Neutrophil (primary cell): ENCODE data around the gene MSRB1.

ENCODE experiments used
- H3K27ac ChIP-seq: fragments of 200-600 bp; sonication (generic); 2 replicates; pipeline ENCODE4 v1.5.1; 2016; ENCODE audit warnings: mild to moderate bottlenecking, moderate library complexity
- H3K27me3 ChIP-seq: fragments of 200-600 bp; sonication (generic); 2 replicates; pipeline ENCODE4 v1.6.0; 2016; ENCODE audit warnings: mild to moderate bottlenecking
- H3K36me3 ChIP-seq: fragments of 200-600 bp; sonication (generic); 2 replicates; pipeline ENCODE4 v1.5.1; 2017
- H3K4me1 ChIP-seq, 2 experiments: fragments of 200-600 bp in 1 of 2; sonication (generic) in 1 of 2; 1 replicate in 1 of 2; 2 replicates in 1 of 2; pipeline versions ENCODE4 v1.5.1 to v1.6.1; 2013 to 2016; ENCODE audit warnings: low read depth in 1 of 2, low read length in 1 of 2, mild to moderate bottlenecking in 1 of 2, moderate library complexity in 1 of 2; ENCODE audit not compliant: control insufficient read depth in 1 of 2, insufficient read depth in 1 of 2
- H3K4me3 ChIP-seq, 2 experiments: fragments of 200-600 bp in 1 of 2; sonication (generic) in 1 of 2; 1 replicate in 1 of 2; 2 replicates in 1 of 2; pipeline ENCODE4 v1.5.1; 2013 to 2016; ENCODE audit warnings: low read depth in 1 of 2, low read length in 1 of 2, mild to moderate bottlenecking in 1 of 2, moderate library complexity in 1 of 2
- H3K9me3 ChIP-seq: fragments of 200-600 bp; sonication (generic); 2 replicates; pipeline ENCODE4 v1.5.1; 2016
- CTCF ChIP-seq: fragments of 200-600 bp; sonication (generic); IDR thresholded peaks from 2 replicates; pipeline ENCODE4 v1.5.1; 2016; ENCODE audit warnings: antibody characterized with exemption

Gene MSRB1

GRCh38 chr16:1918351-1919326, 24.4 kb downstream of the MSRB1 start, which contains the start of gene HS3ST6:
HS3ST6 (minus strand) TSS chr16:1918415; CDS start chr16:1918323, 92 bp downstream.
- Histone ChIP-seq H3K4me1 (no peaks in the 10 kb centered on the region), H3K27ac (no peak within 1 kb of the TSS), H3K27me3 (peaks cover 100% of the 10 kb centered on the region), H3K9me3 (no peaks in the 10 kb centered on the region), H3K4me3 (no peak within 1 kb of the TSS), H3K36me3 (no peaks in the 10 kb centered on the region)
- no peak for TF ChIP-seq CTCF

GRCh38 chr16:1917665-1918350, 25.2 kb downstream of the MSRB1 start:
- Histone ChIP-seq H3K27me3 (peaks cover 99% of the 10 kb centered on the region), H3K9me3 (no peaks in the 10 kb centered on the region), H3K36me3 (no peaks in the 10 kb centered on the region), H3K4me1 (no peaks in the 10 kb centered on the region), H3K27ac (no peak overlapping the region), H3K4me3 (no peak overlapping the region)
- no peak for TF ChIP-seq CTCF

- no peak overlapping the region for H3K4me3 ChIP-seq
- peaks cover 92% of the 10 kb centered on the region for H3K27me3 ChIP-seq
- H3K36me3 ChIP-seq, result no peaks in the 10 kb centered on the region
- no peak overlapping the region for H3K27ac ChIP-seq
- H3K4me1 ChIP-seq, result no peaks in the 10 kb centered on the region
- no peaks in the 10 kb centered on the region for H3K9me3 ChIP-seq
- TF ChIP-seq CTCF, result no peak
Measured at GRCh38 chr16:1917056-1917664, 25.8 kb downstream of the MSRB1 start.

- Histone ChIP-seq H3K9me3 (no peaks in the 10 kb centered on the region), H3K27me3 (peaks cover 87% of the 10 kb centered on the region), H3K4me3 (no peak overlapping the region), H3K36me3 (no peaks in the 10 kb centered on the region), H3K4me1 (no peaks in the 10 kb centered on the region), H3K27ac (no peak overlapping the region)
- TF ChIP-seq CTCF, result no peak
Measured at GRCh38 chr16:1916640-1916990, 26.4 kb downstream of the MSRB1 start.

GRCh38 chr16:1915732-1916639, 27.0 kb downstream of the MSRB1 start:
- Histone ChIP-seq H3K9me3 (no peaks in the 10 kb centered on the region), H3K4me3 (no peak overlapping the region), H3K27me3 (peaks cover 81% of the 10 kb centered on the region)

More at GRCh38 chr16:1915732-1916639, 27.0 kb downstream of the MSRB1 start:
- no peaks in the 10 kb centered on the region for H3K4me1 ChIP-seq
- H3K27ac ChIP-seq, result no peak overlapping the region
- no peaks in the 10 kb centered on the region for H3K36me3 ChIP-seq
- no peak for TF ChIP-seq CTCF
